ENCODE data around the gene GRWD1.

DNA sequence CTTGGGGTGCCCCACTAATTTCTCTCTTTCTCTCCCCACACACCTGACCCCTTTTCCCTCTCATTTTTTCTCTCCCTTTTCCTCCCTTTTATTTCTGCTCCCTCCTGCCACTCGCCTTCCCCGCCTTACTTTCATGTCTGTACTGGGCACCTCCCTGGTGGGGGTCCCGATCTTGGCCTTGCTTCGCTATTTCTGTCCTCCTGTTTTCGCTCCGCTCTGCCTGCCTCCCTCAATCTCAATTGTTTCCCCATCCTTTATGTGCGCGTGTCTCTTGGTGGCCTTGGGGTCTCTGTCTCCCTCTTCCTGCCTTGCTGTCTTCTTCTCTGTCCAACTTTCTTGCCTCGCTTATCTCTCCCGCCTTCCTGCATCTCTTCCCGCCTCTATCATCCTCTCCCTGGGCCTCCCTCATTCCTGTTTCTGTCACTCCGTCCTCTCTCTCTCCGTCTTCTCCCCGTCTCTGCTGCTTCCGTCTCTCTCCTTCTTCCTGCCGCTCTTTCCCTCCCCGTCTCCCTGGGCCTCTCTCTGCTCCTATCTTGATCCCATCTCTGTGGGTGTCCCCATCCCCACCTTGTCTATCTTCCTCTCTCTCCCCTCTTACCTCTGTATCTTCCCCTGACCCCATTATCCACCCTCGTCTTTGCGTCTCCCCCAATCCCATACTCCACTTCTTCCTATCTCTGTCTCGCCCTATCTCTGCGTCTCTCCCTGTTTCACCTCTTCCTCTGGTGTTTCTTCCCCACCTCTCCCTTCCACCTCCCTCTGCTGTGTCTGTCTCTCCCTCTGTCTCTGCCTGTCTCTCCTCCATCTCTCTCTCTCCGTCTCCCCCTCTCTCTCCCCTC, 48.3 kb upstream of the GRWD1 start:
- TF ChIP-seq, protein P1, sequence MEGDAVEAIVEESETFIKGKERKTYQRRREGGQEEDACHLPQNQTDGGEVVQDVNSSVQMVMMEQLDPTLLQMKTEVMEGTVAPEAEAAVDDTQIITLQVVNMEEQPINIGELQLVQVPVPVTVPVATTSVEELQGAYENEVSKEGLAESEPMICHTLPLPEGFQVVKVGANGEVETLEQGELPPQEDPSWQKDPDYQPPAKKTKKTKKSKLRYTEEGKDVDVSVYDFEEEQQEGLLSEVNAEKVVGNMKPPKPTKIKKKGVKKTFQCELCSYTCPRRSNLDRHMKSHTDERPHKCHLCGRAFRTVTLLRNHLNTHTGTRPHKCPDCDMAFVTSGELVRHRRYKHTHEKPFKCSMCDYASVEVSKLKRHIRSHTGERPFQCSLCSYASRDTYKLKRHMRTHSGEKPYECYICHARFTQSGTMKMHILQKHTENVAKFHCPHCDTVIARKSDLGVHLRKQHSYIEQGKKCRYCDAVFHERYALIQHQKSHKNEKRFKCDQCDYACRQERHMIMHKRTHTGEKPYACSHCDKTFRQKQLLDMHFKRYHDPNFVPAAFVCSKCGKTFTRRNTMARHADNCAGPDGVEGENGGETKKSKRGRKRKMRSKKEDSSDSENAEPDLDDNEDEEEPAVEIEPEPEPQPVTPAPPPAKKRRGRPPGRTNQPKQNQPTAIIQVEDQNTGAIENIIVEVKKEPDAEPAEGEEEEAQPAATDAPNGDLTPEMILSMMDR (IDR thresholded peaks at IDR 0.05): no peak
- no peak for TF ChIP-seq POLR2A (IDR thresholded peaks at IDR 0.05)
